A549 treated with AZD9567 at 1 μM for 4 hours (cell line): ENCODE measurements around the gene PPP1R3G. TPM values are rescaled to one million over a fixed set of nuclear protein-coding genes. Genes with fewer than 3 reads are reported as not detected.

Experiments used
- total RNA-seq: library from RNA; stranded (reverse); fragments of 200-300 nt; extraction: Qiagen RNA extraction; gene quantifications from 5 replicates; pipeline ENCODE4 v1.2.3, GENCODE V29; 2022; ENCODE audit not compliant: insufficient read depth

Gene PPP1R3G
- 0.65 to 1.9 TPM (median 1.4 TPM) in 5 replicates for total RNA-seq

DNA sequence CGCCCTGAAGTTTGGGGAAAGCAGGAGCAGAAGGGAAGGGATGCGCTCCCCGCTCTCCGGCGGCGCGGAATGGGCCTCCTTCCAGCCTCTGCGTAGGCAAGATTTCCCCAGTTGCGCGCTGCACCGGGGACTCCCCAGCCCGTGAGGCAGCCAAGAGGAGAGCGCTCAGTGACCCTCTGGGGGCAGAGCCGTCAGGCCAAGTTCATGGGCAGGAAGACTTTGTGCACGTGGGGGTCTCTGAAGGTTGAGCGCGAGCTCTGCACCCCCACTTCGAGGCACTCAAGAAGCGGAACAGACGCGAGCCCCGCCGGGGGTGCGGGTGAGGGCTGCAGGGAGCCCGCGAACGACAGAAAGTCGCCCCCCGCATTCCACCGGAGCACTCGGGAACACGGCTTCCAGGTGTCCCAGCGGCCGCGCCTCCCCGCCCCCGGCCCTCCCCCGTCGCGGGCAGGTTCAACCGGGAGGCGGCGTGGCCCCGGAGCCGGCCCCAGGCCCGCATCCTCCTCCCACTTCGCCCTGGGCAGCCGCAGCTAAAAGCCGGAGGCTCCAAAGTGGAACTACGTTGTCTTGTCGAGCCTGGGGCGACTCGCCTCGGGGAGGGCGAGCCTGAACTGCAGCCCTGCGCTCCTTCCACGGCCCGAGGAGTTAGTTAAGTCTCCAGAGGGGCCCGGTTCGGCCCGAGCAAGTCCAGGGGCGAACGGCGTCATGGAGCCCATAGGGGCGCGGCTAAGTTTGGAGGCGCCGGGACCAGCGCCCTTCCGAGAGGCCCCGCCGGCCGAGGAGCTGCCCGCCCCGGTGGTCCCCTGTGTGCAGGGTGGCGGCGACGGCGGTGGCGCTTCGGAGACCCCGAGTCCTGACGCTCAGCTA, at the start of gene PPP1R3G:
TSS of gene PPP1R3G (plus strand) at position 561 of the 867 bp plus-strand sequence. CDS start at position 706, 145 bp downstream.

Other genes with a start within 250 kb of the PPP1R3G start
- gene RPP40, start 81.3 kb upstream of the PPP1R3G start, total RNA-seq, result 23.1 to 31.0 TPM (median 25.1 TPM) in 5 replicates
- 31.8 to 35.8 TPM (median 33.8 TPM) in 5 replicates for gene LYRM4, start 175.6 kb downstream of the PPP1R3G start, total RNA-seq
- gene FARS2, start 176.2 kb downstream of the PPP1R3G start, total RNA-seq, result 10.6 to 13.6 TPM (median 11.1 TPM) in 5 replicates